Activated T-cell treated with anti-CD3 and anti-CD28 coated beads, Interleukin-2, amount 50 U/mL, for 24 hours (primary cell): ENCODE data around the gene PLXDC2.

ENCODE experiments used
- DNase-seq: peaks from one replicate; pipeline ENCODE4 v3.0.0-alpha.2; 2020
- H3K27ac Mint-ChIP-seq: 2 replicates; pipeline ENCODE4 v1.8.0; 2020; ENCODE audit warnings: mild to moderate bottlenecking, mixed read lengths
- H3K27me3 Mint-ChIP-seq: 2 replicates; pipeline ENCODE4 v1.8.0; 2020; ENCODE audit warnings: mixed read lengths
- H3K36me3 Mint-ChIP-seq: 2 replicates; pipeline ENCODE4 v1.8.0; 2020; ENCODE audit warnings: low read depth, mixed read lengths
- H3K4me1 Mint-ChIP-seq: 2 replicates; pipeline ENCODE4 v1.8.0; 2020; ENCODE audit warnings: low read depth, mixed read lengths
- H3K4me3 Mint-ChIP-seq: 2 replicates; pipeline ENCODE4 v1.8.0; 2020; ENCODE audit warnings: mild to moderate bottlenecking, moderate library complexity, mixed read lengths
- H3K9me3 Mint-ChIP-seq: 2 replicates; pipeline ENCODE4 v1.8.0; 2020; ENCODE audit warnings: mixed read lengths

Gene PLXDC2

GRCh38 chr10:20215547-20216152, 399.4 kb downstream of the PLXDC2 start:
- no peaks in the 10 kb centered on the region for H3K27me3 Mint-ChIP-seq
- DNase-seq, result no peak
- no peaks in the 10 kb centered on the region for H3K36me3 Mint-ChIP-seq
- H3K27ac Mint-ChIP-seq, result no peak overlapping the region
- no peaks in the 10 kb centered on the region for H3K4me1 Mint-ChIP-seq
- no peak overlapping the region for H3K4me3 Mint-ChIP-seq
- H3K9me3 Mint-ChIP-seq, result peaks cover 6% of the 10 kb centered on the region

- Mint-ChIP-seq H3K36me3 (no peaks in the 10 kb centered on the region), H3K4me1 (no peaks in the 10 kb centered on the region), H3K27me3 (no peaks in the 10 kb centered on the region), H3K4me3 (no peak overlapping the region), H3K9me3 (peaks cover 4% of the 10 kb centered on the region), H3K27ac (no peak overlapping the region)
- no peak for DNase-seq
Measured at GRCh38 chr10:20221356-20221755, 405.1 kb downstream of the PLXDC2 start.

GRCh38 chr10:20228729-20229128, 412.5 kb downstream of the PLXDC2 start:
- peaks cover 7% of the 10 kb centered on the region for H3K9me3 Mint-ChIP-seq
- H3K4me1 Mint-ChIP-seq, result no peaks in the 10 kb centered on the region
- DNase-seq, result no peak
- H3K27ac Mint-ChIP-seq, result no peak overlapping the region
- no peak overlapping the region for H3K4me3 Mint-ChIP-seq
- H3K27me3 Mint-ChIP-seq, result no peaks in the 10 kb centered on the region
- no peaks in the 10 kb centered on the region for H3K36me3 Mint-ChIP-seq

- Mint-ChIP-seq H3K9me3 (peaks cover 7% of the 10 kb centered on the region), H3K27me3 (no peaks in the 10 kb centered on the region), H3K4me3 (no peak overlapping the region), H3K36me3 (no peaks in the 10 kb centered on the region), H3K4me1 (no peaks in the 10 kb centered on the region), H3K27ac (no peak overlapping the region)
- DNase-seq, result no peak
Measured at GRCh38 chr10:20232079-20232705, 416.0 kb downstream of the PLXDC2 start.

GRCh38 chr10:20233423-20233822, 417.2 kb downstream of the PLXDC2 start:
- DNase-seq, result no peak
- Mint-ChIP-seq H3K4me1 (no peaks in the 10 kb centered on the region), H3K36me3 (no peaks in the 10 kb centered on the region), H3K27ac (no peak overlapping the region), H3K27me3 (no peaks in the 10 kb centered on the region), H3K4me3 (no peak overlapping the region), H3K9me3 (peaks cover 7% of the 10 kb centered on the region)

- Mint-ChIP-seq H3K27me3 (no peaks in the 10 kb centered on the region), H3K27ac (no peak overlapping the region), H3K4me3 (no peak overlapping the region), H3K9me3 (peaks cover 3% of the 10 kb centered on the region), H3K4me1 (no peaks in the 10 kb centered on the region), H3K36me3 (no peaks in the 10 kb centered on the region)
- no peak for DNase-seq
Measured at GRCh38 chr10:20234579-20234978, 418.3 kb downstream of the PLXDC2 start.

- H3K27ac Mint-ChIP-seq, result no peak overlapping the region
- no peak for DNase-seq
Measured at GRCh38 chr10:20237091-20237570, 420.9 kb downstream of the PLXDC2 start.

GRCh38 chr10:20237586-20237985, 421.4 kb downstream of the PLXDC2 start:
- Mint-ChIP-seq H3K4me1 (no peaks in the 10 kb centered on the region), H3K4me3 (no peak overlapping the region), H3K27ac (no peak overlapping the region), H3K9me3 (peaks cover 1% of the 10 kb centered on the region), H3K27me3 (no peaks in the 10 kb centered on the region), H3K36me3 (no peaks in the 10 kb centered on the region)
- no peak for DNase-seq

More at GRCh38 chr10:20237091-20237570, 420.9 kb downstream of the PLXDC2 start:
- no peak overlapping the region for H3K4me3 Mint-ChIP-seq
- no peaks in the 10 kb centered on the region for H3K36me3 Mint-ChIP-seq
- H3K4me1 Mint-ChIP-seq, result no peaks in the 10 kb centered on the region
- no peaks in the 10 kb centered on the region for H3K27me3 Mint-ChIP-seq
- peaks cover 3% of the 10 kb centered on the region for H3K9me3 Mint-ChIP-seq

GRCh38 chr10:20240643-20241042, 424.4 kb downstream of the PLXDC2 start:
- Mint-ChIP-seq H3K4me3 (no peak overlapping the region), H3K36me3 (no peaks in the 10 kb centered on the region), H3K9me3 (no peaks in the 10 kb centered on the region), H3K27ac (no peak overlapping the region), H3K27me3 (no peaks in the 10 kb centered on the region), H3K4me1 (no peaks in the 10 kb centered on the region)
- DNase-seq, result no peak

GRCh38 chr10:20247454-20247853, 431.2 kb downstream of the PLXDC2 start:
- no peaks in the 10 kb centered on the region for H3K4me1 Mint-ChIP-seq
- no peaks in the 10 kb centered on the region for H3K27me3 Mint-ChIP-seq
- H3K4me3 Mint-ChIP-seq, result no peak overlapping the region
- DNase-seq, result no peak
- no peaks in the 10 kb centered on the region for H3K36me3 Mint-ChIP-seq
- H3K9me3 Mint-ChIP-seq, result peaks cover 5% of the 10 kb centered on the region
- H3K27ac Mint-ChIP-seq, result no peak overlapping the region

- Mint-ChIP-seq H3K9me3 (peaks cover 5% of the 10 kb centered on the region), H3K4me1 (no peaks in the 10 kb centered on the region), H3K36me3 (no peaks in the 10 kb centered on the region), H3K4me3 (no peak overlapping the region), H3K27ac (no peak overlapping the region), H3K27me3 (no peaks in the 10 kb centered on the region)
- DNase-seq, result no peak
Measured at GRCh38 chr10:20247891-20248708, 431.9 kb downstream of the PLXDC2 start.

- Mint-ChIP-seq H3K4me1 (no peaks in the 10 kb centered on the region), H3K27me3 (no peaks in the 10 kb centered on the region), H3K36me3 (no peaks in the 10 kb centered on the region), H3K27ac (no peak overlapping the region), H3K4me3 (no peak overlapping the region), H3K9me3 (peaks cover 5% of the 10 kb centered on the region)
- no peak for DNase-seq
Measured at GRCh38 chr10:20254078-20254477, 437.8 kb downstream of the PLXDC2 start.

- Mint-ChIP-seq H3K27ac (no peak overlapping the region), H3K4me3 (no peak overlapping the region), H3K4me1 (no peaks in the 10 kb centered on the region), H3K27me3 (no peaks in the 10 kb centered on the region), H3K36me3 (no peaks in the 10 kb centered on the region), H3K9me3 (peaks cover 5% of the 10 kb centered on the region)
- DNase-seq, result no peak
Measured at GRCh38 chr10:20254497-20254896, 438.3 kb downstream of the PLXDC2 start.

GRCh38 chr10:20256969-20257368, 440.7 kb downstream of the PLXDC2 start:
- Mint-ChIP-seq H3K9me3 (peaks cover 7% of the 10 kb centered on the region), H3K36me3 (no peaks in the 10 kb centered on the region), H3K4me3 (no peak overlapping the region), H3K27ac (no peak overlapping the region), H3K27me3 (no peaks in the 10 kb centered on the region), H3K4me1 (no peaks in the 10 kb centered on the region)
- no peak for DNase-seq

- H3K9me3 Mint-ChIP-seq, result peaks cover 7% of the 10 kb centered on the region
- H3K27ac Mint-ChIP-seq, result no peak overlapping the region
- H3K4me1 Mint-ChIP-seq, result no peaks in the 10 kb centered on the region
- no peaks in the 10 kb centered on the region for H3K27me3 Mint-ChIP-seq
- H3K4me3 Mint-ChIP-seq, result no peak overlapping the region
- DNase-seq, result no peak
- H3K36me3 Mint-ChIP-seq, result no peaks in the 10 kb centered on the region
Measured at GRCh38 chr10:20257422-20257821, 441.2 kb downstream of the PLXDC2 start.
